AG04449 (cell line): ENCODE data around the gene STPG2.

Experiments used
- CTCF ChIA-PET: fragments of 350-600 bp; formaldehyde crosslinking; extraction: SDS; loops from one replicate; lab custom pipeline; 2021; ENCODE audit warnings: antibody characterized with exemption; lab: Yijun Ruan, JAX
- POLR2A ChIA-PET: fragments of 400-600, 350-600 bp; formaldehyde crosslinking; extraction: SDS; loops from one replicate; lab custom pipeline; 2020; ENCODE audit warnings: antibody characterized with exemption, inconsistent platforms; lab: Yijun Ruan, JAX
- DNase-seq: peaks from one replicate; pipeline ENCODE4 v3.0.0-alpha.2; 2010; ENCODE audit warnings: low read depth, low spot score
- H3K4me3 ChIP-seq: 2 replicates; pipeline ENCODE4 v1.5.1; 2011; ENCODE audit warnings: low read depth, mild to moderate bottlenecking, control low read depth, low read length
- CTCF ChIP-seq: IDR thresholded peaks from one replicate; pipeline ENCODE4 v1.5.1; 2011; ENCODE audit warnings: mild to moderate bottlenecking, moderate library complexity, low read length, control low read depth, inconsistent platforms; ENCODE audit not compliant: insufficient read depth; ENCODE audit errors: missing control alignments

Gene STPG2

GRCh38 chr4:97761445-97762114, 381.7 kb downstream of the STPG2 start:
- no peak for DNase-seq
- ChIA-PET CTCF (no interaction called here), POLR2A (no interaction called here)
- H3K4me3 ChIP-seq = no peak overlapping the region
- TF ChIP-seq CTCF = no peak

DNA sequence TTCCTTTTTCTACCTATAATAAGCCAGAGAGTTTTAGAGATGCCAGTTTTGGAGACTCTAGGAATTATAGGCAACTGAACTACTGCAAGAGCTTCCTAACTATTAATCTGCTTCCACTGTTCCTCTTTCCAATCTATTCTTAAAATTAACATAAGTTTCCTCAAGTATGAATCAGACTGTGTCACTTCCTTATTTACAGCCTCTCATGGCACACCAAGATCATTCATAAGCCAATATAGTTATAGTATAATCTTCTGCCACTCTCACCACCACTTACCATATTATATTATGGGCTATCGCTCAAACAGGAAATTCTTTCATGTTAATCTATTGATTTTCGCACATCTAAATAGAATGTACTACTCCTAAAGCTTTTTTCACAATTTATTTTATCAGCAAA, 383.5 kb downstream of the STPG2 start:
- H3K4me3 ChIP-seq = no peak overlapping the region
- no peak for DNase-seq
- ChIA-PET CTCF (no interaction called here), POLR2A (no interaction called here)
- TF ChIP-seq CTCF = no peak

GRCh38 chr4:97752599-97752998, 390.7 kb downstream of the STPG2 start:
- CTCF ChIA-PET = no interaction called here
- H3K4me3 ChIP-seq = no peak overlapping the region
- TF ChIP-seq CTCF = no peak
- POLR2A ChIA-PET = no interaction called here
- no peak for DNase-seq

DNA sequence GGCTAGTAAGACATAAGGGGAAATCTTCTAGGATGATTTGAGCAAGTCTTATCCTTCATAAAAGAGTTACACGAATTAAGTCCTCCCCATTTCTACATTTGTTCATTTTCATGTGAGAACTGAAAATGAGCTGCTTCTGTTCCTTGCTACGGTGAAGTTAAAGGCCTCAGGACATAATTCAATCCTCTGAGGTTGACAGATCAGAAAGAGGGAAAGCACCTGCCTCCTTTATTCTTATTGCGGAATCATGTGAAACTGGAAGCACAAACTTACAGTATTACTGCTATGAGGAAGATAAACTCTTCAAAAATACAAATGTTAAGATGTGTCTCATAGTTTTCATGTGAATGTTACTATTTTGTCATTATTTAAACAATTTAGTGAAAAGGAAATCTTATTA, 395.3 kb downstream of the STPG2 start:
- no peak for DNase-seq
- ChIA-PET CTCF (no interaction called here), POLR2A (no interaction called here)
- no peak overlapping the region for H3K4me3 ChIP-seq
- TF ChIP-seq CTCF = no peak

- TF ChIP-seq CTCF = peak; percentile 7
- no peak overlapping the region for H3K4me3 ChIP-seq
- CTCF ChIA-PET = no interaction called here
- no peak for DNase-seq
- POLR2A ChIA-PET = no interaction called here
Observed at GRCh38 chr4:97720869-97721432, 422.3 kb downstream of the STPG2 start.

DNA sequence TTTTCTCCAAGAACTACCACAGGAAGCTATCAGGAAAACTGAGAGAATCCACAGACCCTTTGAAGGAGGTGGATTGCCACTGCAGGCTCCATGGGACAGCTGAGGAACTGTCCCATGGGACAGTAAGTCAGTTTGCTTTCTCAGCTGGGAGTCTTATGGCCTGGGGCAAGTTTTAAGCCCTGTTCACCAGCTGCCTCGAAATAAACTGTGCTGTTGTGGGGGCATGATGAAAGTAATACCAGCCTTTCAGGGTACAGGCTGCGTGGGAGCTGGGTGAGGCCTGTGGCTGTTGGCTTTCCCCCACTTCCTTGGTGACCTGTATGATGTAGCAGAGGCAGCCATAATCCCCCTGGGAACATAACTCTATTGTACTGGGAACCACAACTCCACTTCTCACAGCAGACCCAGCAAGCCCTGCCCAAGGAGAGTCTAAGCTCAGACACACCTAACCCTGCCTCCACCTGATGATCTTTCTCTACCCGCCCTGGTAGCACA, 452.1 kb downstream of the STPG2 start:
- H3K4me3 ChIP-seq = no peak overlapping the region
- ChIA-PET CTCF (no interaction called here), POLR2A (no interaction called here)
- TF ChIP-seq CTCF = no peak
- no peak for DNase-seq
